Upper lobe of right lung (tissue), 1 donor: ENCODE data around the gene ADCK1. TPM values are rescaled to one million over a fixed set of nuclear protein-coding genes. Genes with fewer than 3 reads are reported as not detected.
"Not testable (repeated sequence)": the region's sequence is repeated elsewhere in the genome, so short reads cannot be mapped to it uniquely, and the experiment has no call there.

Source experiments
- ATAC-seq: fragments of 200-7000 bp; cut with Tn5 transposase; one replicate; pipeline ENCODE4 v1.9.1; 2020; ENCODE audit warnings: mild to moderate bottlenecking, moderate library complexity
- DNase-seq: peaks from one replicate; pipeline ENCODE4 v3.0.0-alpha.2; 2020
- H3K27ac ChIP-seq: fragments of 200-600 bp; one replicate; pipeline ENCODE4 v1.8.0; 2022
- H3K27me3 ChIP-seq: fragments of 200-600 bp; one replicate; pipeline ENCODE4 v1.8.0; 2022; ENCODE audit warnings: mild to moderate bottlenecking
- H3K36me3 ChIP-seq: fragments of 200-600 bp; one replicate; pipeline ENCODE4 v1.8.0; 2022
- H3K4me1 ChIP-seq: fragments of 200-600 bp; one replicate; pipeline ENCODE4 v1.8.0; 2022
- H3K4me3 ChIP-seq: fragments of 200-600 bp; one replicate; pipeline ENCODE4 v1.8.0; 2022; ENCODE audit warnings: mild to moderate bottlenecking
- H3K9me3 ChIP-seq: fragments of 200-600 bp; one replicate; pipeline ENCODE4 v1.8.0; 2022
- intact Hi-C: fragments of 100-400 bp; cut with DNase I; formaldehyde crosslinking; loops from one replicate; pipeline ENCODE4 v1.11.0; 2022
- total RNA-seq: library from RNA; stranded (reverse); fragmentation: NEBNext Ultra II Directional; extraction: Animal tissue kit (Norgen Biotek cat#: 25700); gene quantifications from one replicate; pipeline ENCODE4 v1.2.1, GENCODE V29; 2021
- TF ChIP-seq, protein P1 (sequence below): fragments of 200-600 bp; IDR thresholded peaks from one replicate; pipeline ENCODE4 v1.8.0; 2022; ENCODE audit warnings: antibody characterized with exemption
- donor health status: DM: no; HTN: yes; CAD: no; lungs with severe emphysema.

Gene ADCK1
- total RNA-seq, 1 donor from 2014 or later: 8.5 TPM

DNA sequence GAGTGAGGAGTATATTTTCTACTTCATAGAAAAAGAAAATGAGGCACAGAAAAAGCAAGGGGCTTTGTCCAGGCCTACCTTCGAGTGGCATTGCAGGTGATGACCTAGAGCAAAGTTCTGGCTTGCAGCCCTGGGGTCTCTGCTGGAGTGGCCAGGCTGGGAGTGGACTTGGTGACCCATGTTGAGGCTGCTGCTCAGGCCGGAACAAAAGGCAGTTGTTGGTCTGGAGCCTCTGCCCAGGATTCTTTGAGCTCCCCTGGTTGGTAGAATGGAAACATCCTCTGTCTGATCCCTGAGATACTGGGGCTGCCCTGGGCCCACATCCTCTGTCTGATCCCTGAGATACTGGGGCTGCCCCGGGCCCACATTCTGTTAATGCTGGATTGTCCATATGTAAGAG is 86.1 kb downstream of the ADCK1 start:
- Histone ChIP-seq H3K9me3 (no peaks in the 10 kb centered on the region), H3K4me1 (no peaks in the 10 kb centered on the region), H3K27ac (no peak overlapping the region), H3K4me3 (no peak overlapping the region), H3K36me3 (no peaks in the 10 kb centered on the region), H3K27me3 (no peaks in the 10 kb centered on the region)
- TF ChIP-seq, protein P1, sequence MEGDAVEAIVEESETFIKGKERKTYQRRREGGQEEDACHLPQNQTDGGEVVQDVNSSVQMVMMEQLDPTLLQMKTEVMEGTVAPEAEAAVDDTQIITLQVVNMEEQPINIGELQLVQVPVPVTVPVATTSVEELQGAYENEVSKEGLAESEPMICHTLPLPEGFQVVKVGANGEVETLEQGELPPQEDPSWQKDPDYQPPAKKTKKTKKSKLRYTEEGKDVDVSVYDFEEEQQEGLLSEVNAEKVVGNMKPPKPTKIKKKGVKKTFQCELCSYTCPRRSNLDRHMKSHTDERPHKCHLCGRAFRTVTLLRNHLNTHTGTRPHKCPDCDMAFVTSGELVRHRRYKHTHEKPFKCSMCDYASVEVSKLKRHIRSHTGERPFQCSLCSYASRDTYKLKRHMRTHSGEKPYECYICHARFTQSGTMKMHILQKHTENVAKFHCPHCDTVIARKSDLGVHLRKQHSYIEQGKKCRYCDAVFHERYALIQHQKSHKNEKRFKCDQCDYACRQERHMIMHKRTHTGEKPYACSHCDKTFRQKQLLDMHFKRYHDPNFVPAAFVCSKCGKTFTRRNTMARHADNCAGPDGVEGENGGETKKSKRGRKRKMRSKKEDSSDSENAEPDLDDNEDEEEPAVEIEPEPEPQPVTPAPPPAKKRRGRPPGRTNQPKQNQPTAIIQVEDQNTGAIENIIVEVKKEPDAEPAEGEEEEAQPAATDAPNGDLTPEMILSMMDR: no peak
- ATAC-seq (no peak), DNase-seq (no peak)
- intact Hi-C loops: no loop called here

DNA sequence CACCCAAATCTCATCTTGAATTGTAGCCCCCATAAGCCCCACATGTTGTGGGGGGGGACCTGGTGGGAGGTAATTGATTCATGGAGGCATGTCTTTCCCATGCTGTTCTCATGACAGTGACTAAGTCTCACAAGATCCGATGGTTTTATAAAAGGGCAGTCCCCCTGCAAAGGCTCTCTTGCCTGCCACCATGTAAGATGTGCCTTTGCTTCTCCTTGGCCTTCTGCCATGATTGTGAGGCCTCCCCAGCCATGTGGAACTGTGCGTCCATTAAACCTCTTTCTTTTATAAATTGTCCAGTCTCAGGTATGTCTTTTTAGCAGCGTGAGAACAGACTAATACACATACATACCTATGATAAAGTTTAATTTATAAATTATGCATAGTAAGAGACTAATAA is 89.0 kb downstream of the ADCK1 start:
- intact Hi-C loops, H3K27ac ChIP-seq, H3K4me1 ChIP-seq, H3K36me3 ChIP-seq, H3K4me3 ChIP-seq, ATAC-seq, H3K9me3 ChIP-seq, DNase-seq, H3K27me3 ChIP-seq: not testable (repeated sequence)

DNA sequence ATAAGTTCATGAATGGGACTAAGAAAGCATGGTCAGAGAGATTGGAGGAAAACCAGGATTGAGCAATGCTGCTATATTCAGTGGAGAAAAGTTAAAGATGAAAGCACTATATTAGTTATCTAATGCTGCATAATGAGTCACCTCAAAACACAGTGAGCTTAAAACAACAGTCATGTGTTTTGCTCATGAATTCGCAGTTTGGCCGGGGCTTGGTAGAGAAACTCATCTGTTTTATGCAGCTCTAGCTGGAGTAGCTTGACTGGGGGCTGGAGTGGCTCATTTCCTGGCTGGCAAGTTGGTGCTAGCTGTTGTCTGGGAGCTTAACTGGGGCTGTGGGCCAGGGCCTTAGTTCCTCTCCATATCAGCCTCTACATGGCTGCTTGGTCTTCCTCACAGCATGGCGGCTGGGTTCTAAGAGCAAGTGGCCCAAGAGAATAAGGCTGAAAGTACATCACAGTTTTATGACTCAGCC is 90.1 kb downstream of the ADCK1 start:
- Histone ChIP-seq H3K36me3 (no peaks in the 10 kb centered on the region), H3K9me3 (no peaks in the 10 kb centered on the region), H3K4me3 (no peak overlapping the region), H3K4me1 (no peaks in the 10 kb centered on the region), H3K27me3 (no peaks in the 10 kb centered on the region), H3K27ac (no peak overlapping the region)
- DNase-seq (no peak), ATAC-seq (no peak)
- intact Hi-C loops: no loop called here
- TF ChIP-seq, protein P1: no peak

DNA sequence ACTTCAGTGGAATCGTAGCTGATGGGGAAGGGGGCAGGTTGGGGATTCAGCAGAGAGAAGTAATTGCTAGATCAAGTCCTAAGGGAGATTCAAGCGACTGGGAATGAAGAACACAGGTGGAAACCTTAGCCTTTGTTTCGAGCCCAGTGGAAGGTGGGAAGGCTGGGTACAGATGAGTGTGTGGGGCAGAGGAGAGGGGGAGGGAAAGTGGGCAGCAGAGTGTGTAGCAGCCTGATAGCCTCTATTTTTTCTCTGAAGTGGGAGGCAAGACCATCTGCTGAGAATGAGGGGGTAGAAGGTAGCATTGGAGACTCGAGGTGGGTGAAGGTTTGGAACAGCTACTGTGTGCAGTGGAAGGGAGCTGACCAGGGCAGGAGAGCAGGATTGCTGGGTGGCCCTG is 91.0 kb downstream of the ADCK1 start:
- TF ChIP-seq, protein P1: no peak
- Histone ChIP-seq H3K27me3 (no peaks in the 10 kb centered on the region), H3K36me3 (no peaks in the 10 kb centered on the region), H3K4me1 (no peaks in the 10 kb centered on the region), H3K27ac (no peak overlapping the region), H3K9me3 (no peaks in the 10 kb centered on the region), H3K4me3 (no peak overlapping the region)
- DNase-seq: no peak
- intact Hi-C loops: no loop called here
- peak; percentile 13 for ATAC-seq

DNA sequence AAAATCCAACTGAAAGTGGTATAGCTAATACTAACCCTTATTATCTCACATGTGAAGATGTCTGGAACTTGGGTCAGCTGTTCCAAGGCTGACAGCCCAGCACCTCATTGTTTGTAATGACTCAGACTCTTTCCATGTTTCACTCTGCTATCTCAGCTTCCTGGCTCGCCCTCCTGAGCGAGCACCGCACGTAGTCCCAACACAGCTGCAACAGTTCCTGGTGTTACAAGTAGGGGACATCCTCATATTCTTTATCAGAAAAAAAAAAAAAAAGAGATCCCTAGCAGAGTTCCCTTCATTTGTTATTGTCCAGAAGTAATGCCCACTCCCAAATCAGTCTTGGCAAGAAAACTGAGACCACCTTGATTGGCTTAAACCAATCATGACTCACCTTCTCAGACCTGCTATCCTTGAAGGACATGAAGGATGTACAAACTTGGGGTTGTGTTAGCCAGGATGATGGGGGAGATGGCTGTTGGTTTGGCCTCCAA is 92.5 kb downstream of the ADCK1 start:
- H3K27ac ChIP-seq: no peak overlapping the region
- TF ChIP-seq, protein P1: no peak
- no peaks in the 10 kb centered on the region for H3K27me3 ChIP-seq
- DNase-seq: no peak
- H3K4me1 ChIP-seq: no peaks in the 10 kb centered on the region
- intact Hi-C loops: no loop called here
- no peaks in the 10 kb centered on the region for H3K36me3 ChIP-seq
- H3K4me3 ChIP-seq: no peak overlapping the region
- no peaks in the 10 kb centered on the region for H3K9me3 ChIP-seq
- ATAC-seq: no peak

DNA sequence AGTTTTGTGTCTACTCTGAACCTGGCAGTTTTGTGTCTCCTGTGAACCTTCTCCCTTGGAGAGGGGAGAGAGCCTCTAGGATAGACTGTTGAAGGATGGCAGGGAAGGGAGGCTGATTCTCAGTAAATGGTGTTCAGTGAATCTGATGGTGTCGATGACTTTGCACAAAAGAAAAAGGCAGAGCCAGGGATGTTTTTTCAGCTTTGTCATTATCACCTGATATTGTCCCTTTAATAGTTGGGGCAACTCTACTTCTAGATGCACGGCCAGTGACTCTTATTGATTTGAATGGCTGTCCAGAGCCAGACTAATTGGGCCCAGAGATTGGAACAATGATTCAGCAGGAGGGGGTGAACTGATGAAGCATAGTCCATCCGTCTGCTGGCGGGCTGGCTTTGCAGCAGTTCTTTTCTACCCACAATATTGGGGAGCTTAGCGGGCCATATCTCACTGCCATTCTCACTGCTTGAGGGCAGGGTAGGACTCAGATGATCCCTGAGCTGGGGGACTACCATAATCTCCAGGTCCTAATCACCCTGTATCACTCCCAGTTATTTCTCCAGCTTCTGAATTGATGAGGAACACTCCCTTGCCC is 93.1 kb downstream of the ADCK1 start:
- TF ChIP-seq, protein P1: no peak
- ATAC-seq: no peak
- Histone ChIP-seq H3K9me3 (no peaks in the 10 kb centered on the region), H3K4me1 (no peaks in the 10 kb centered on the region), H3K4me3 (no peak overlapping the region), H3K36me3 (no peaks in the 10 kb centered on the region), H3K27ac (no peak overlapping the region), H3K27me3 (no peaks in the 10 kb centered on the region)
- no peak for DNase-seq
- intact Hi-C loops: no loop called here
